HEK293 (cell line): ENCODE results near the gene EXOC1.

Source experiments
- CTCF ChIA-PET: fragments of 350-600 bp; formaldehyde crosslinking; extraction: SDS; loops from one replicate; lab custom pipeline; 2021; ENCODE audit warnings: antibody characterized with exemption; lab: Yijun Ruan, JAX
- POLR2A ChIA-PET: fragments of 300-600 bp; formaldehyde crosslinking; extraction: SDS; loops from one replicate; lab custom pipeline; 2020; ENCODE audit warnings: antibody characterized with exemption, inconsistent platforms; lab: Yijun Ruan, JAX
- H3K27ac ChIP-seq: fragments of 200-500 bp; sonication (Bioruptor generic); 2 replicates; pipeline ENCODE4 v1.5.1; 2014; ENCODE audit warnings: low read depth, low read length, control low read depth, inconsistent platforms; ENCODE audit errors: extremely low read depth
- H3K36me3 ChIP-seq, 2 experiments: fragments of 200-500 bp in 1 of 2; sonication (Bioruptor generic) in 1 of 2; 1 replicate in 1 of 2; 2 replicates in 1 of 2; pipeline ENCODE4 v1.5.1; 2014 to 2017; ENCODE audit warnings: inconsistent platforms in 2 of 2, low read length in 2 of 2; ENCODE audit not compliant: control insufficient read depth in 2 of 2, insufficient read depth in 1 of 2
- H3K4me1 ChIP-seq: fragments of 200-500 bp; sonication (Bioruptor generic); 2 replicates; pipeline ENCODE4 v1.5.1; 2014; ENCODE audit warnings: mild to moderate bottlenecking, low read length, inconsistent platforms; ENCODE audit not compliant: control insufficient read depth, insufficient read depth
- H3K4me3 ChIP-seq: 2 replicates; pipeline ENCODE4 v1.5.1; 2011; ENCODE audit warnings: low read depth, mild to moderate bottlenecking, control low read depth, low read length, moderate library complexity
- H3K9me3 ChIP-seq: fragments of 200-500 bp; sonication (Bioruptor generic); 2 replicates; pipeline ENCODE4 v1.5.1; 2014; ENCODE audit warnings: low read depth, low read length, inconsistent platforms; ENCODE audit not compliant: control insufficient read depth, insufficient read depth
- MEIS1 ChIP-seq: sonication (generic); formaldehyde crosslinking; IDR thresholded peaks from 2 replicates; pipeline ENCODE4 v1.8.1; 2022; ENCODE audit warnings: missing genetic modification reagents, mild to moderate bottlenecking, borderline replicate concordance
- RBAK ChIP-seq: fragments of 450-650 bp; formaldehyde crosslinking; IDR thresholded peaks from 2 replicates; pipeline ENCODE4 v1.5.1; 2016; ENCODE audit warnings: missing biosample characterization, missing genetic modification characterization
- SCRT1 ChIP-seq: fragments of 450-650 bp; formaldehyde crosslinking; IDR thresholded peaks from 2 replicates; pipeline ENCODE4 v1.5.1; 2016; ENCODE audit warnings: missing biosample characterization, missing genetic modification characterization, borderline replicate concordance
- ZFP69B ChIP-seq: fragments of 450-650 bp; formaldehyde crosslinking; IDR thresholded peaks from 2 replicates; pipeline ENCODE4 v1.5.1; 2016; ENCODE audit warnings: missing biosample characterization, missing genetic modification characterization
- ZNF132 ChIP-seq: fragments of 450-650 bp; formaldehyde crosslinking; IDR thresholded peaks from 2 replicates; pipeline ENCODE4 v1.5.1; 2017; ENCODE audit warnings: missing biosample characterization, missing genetic modification characterization, borderline replicate concordance
- ZNF133 ChIP-seq: fragments of 450-650 bp; formaldehyde crosslinking; IDR thresholded peaks from 2 replicates; pipeline ENCODE4 v1.5.1; 2016; ENCODE audit warnings: missing biosample characterization, missing genetic modification characterization
- ZNF138 ChIP-seq: fragments of 450-650 bp; formaldehyde crosslinking; IDR thresholded peaks from 2 replicates; pipeline ENCODE4 v1.5.1; 2016; ENCODE audit warnings: missing biosample characterization, missing genetic modification characterization, borderline replicate concordance
- ZNF16 ChIP-seq: fragments of 450-650 bp; formaldehyde crosslinking; IDR thresholded peaks from 2 replicates; pipeline ENCODE4 v1.5.1; 2016; ENCODE audit warnings: low read depth, missing biosample characterization, missing genetic modification characterization
- ZNF2 ChIP-seq: fragments of 450-650 bp; formaldehyde crosslinking; IDR thresholded peaks from 2 replicates; pipeline ENCODE4 v1.5.1; 2016; ENCODE audit warnings: missing biosample characterization, missing genetic modification characterization
- ZNF223 ChIP-seq: fragments of 450-650 bp; formaldehyde crosslinking; IDR thresholded peaks from 2 replicates; pipeline ENCODE4 v1.5.1; 2016; ENCODE audit warnings: missing biosample characterization, missing genetic modification characterization
- ZNF302 ChIP-seq: fragments of 450-650 bp; formaldehyde crosslinking; IDR thresholded peaks from 2 replicates; pipeline ENCODE4 v1.5.1; 2016; ENCODE audit warnings: missing biosample characterization, missing genetic modification characterization, low read depth
- ZNF394 ChIP-seq: fragments of 450-650 bp; formaldehyde crosslinking; IDR thresholded peaks from 2 replicates; pipeline ENCODE4 v1.5.1; 2016; ENCODE audit warnings: missing biosample characterization, missing genetic modification characterization, mild to moderate bottlenecking, moderate library complexity, borderline replicate concordance
- ZNF48 ChIP-seq: fragments of 450-650 bp; formaldehyde crosslinking; IDR thresholded peaks from 2 replicates; pipeline ENCODE4 v1.5.1; 2016; ENCODE audit warnings: missing biosample characterization, missing genetic modification characterization
- ZNF596 ChIP-seq: fragments of 450-650 bp; IDR thresholded peaks from 2 replicates; pipeline ENCODE4 v1.5.0; 2018; ENCODE audit warnings: missing biosample characterization, mild to moderate bottlenecking, missing genetic modification characterization, moderate library complexity
- ZNF621 ChIP-seq: fragments of 450-650 bp; formaldehyde crosslinking; IDR thresholded peaks from 2 replicates; pipeline ENCODE4 v1.5.1; 2017; ENCODE audit warnings: missing biosample characterization, missing genetic modification characterization
- ZNF747 ChIP-seq: fragments of 450-650 bp; formaldehyde crosslinking; IDR thresholded peaks from 2 replicates; pipeline ENCODE4 v1.5.1; 2016; ENCODE audit warnings: missing biosample characterization, missing genetic modification characterization
- ZNF777 ChIP-seq: fragments of 450-650 bp; formaldehyde crosslinking; IDR thresholded peaks from 2 replicates; pipeline ENCODE4 v1.5.1; 2017; ENCODE audit warnings: missing biosample characterization, missing genetic modification characterization, borderline replicate concordance
- ZNF792 ChIP-seq: fragments of 450-650 bp; formaldehyde crosslinking; IDR thresholded peaks from 2 replicates; pipeline ENCODE4 v1.5.1; 2016; ENCODE audit warnings: missing biosample characterization, missing genetic modification characterization
- ZNF830 ChIP-seq: fragments of 450-650 bp; IDR thresholded peaks from 2 replicates; pipeline ENCODE4 v1.5.0; 2018; ENCODE audit warnings: missing biosample characterization, missing genetic modification characterization, low read depth, mild to moderate bottlenecking, moderate library complexity
- ZSCAN16 ChIP-seq: fragments of 450-650 bp; formaldehyde crosslinking; IDR thresholded peaks from 2 replicates; pipeline ENCODE4 v1.5.1; 2016; ENCODE audit warnings: missing biosample characterization, missing genetic modification characterization
- ZSCAN23 ChIP-seq: fragments of 450-650 bp; formaldehyde crosslinking; IDR thresholded peaks from 2 replicates; pipeline ENCODE4 v1.5.1; 2016; ENCODE audit warnings: missing biosample characterization, missing genetic modification characterization
- ZSCAN30 ChIP-seq: fragments of 450-650 bp; IDR thresholded peaks from 2 replicates; pipeline ENCODE4 v1.5.1; 2018; ENCODE audit warnings: missing biosample characterization, mild to moderate bottlenecking, missing genetic modification characterization, moderate library complexity
- TF ChIP-seq, protein P1 (sequence below): fragments of 450-650 bp; formaldehyde crosslinking; IDR thresholded peaks from 2 replicates; pipeline ENCODE4 v1.5.1; 2017; ENCODE audit warnings: missing biosample characterization, missing genetic modification characterization

The EXOC1 gene

GRCh38 chr4:55939421-55939820 lies 86.0 kb downstream of the EXOC1 start:
- H3K9me3 ChIP-seq = no peaks in the 10 kb centered on the region
- TF ChIP-seq SCRT1 (tag by site-specific recombination) (no peak), ZNF830 (tag by site-specific recombination) (no peak), ZNF621 (tag by site-specific recombination) (no peak), ZNF394 (tag by site-specific recombination) (no peak), ZNF138 (tag by site-specific recombination) (no peak), ZNF48 (tag by site-specific recombination) (no peak), ZNF133 (no peak), ZNF2 (tag by site-specific recombination) (no peak), ZNF596 (tag by site-specific recombination) (no peak)
- TF ChIP-seq, all 188 proteins: peak for 0
- Histone ChIP-seq H3K36me3 (no peaks in the 10 kb centered on the region), H3K4me1 (no peaks in the 10 kb centered on the region), H3K4me3 (no peak overlapping the region), H3K27ac (no peak overlapping the region)
- CTCF ChIA-PET = interaction anchor here (1.0 kb wide), 2 partner anchors 9 to 593 kb away, joined by 3 to 5 read pairs; partner anchors contain the start of genes CEP135 and SRD5A3
- POLR2A ChIA-PET = no interaction called here

DNA sequence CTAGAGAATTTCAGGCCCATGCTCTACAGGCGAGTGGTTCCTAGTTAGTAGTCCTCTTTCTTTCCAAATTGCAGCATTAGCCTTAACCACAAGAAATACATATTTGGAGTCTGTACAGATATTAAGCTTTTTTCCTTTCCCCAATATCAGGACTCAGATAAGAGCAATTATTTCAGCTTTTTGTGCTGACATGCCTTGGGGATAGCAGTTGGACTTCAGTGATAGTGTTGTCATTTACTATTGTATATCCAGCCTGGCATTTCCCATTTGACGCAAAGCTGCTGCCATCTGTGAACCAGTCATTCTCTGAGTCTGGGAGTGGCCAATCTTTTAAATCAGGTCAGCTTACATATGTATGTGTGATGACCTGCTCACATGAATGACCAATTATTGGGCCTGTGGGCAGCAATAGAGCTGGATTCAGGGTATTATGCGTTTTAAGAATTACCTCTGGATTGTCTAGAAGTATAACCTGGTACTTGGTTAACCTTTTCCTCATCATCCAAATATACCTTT lies 88.5 kb downstream of the EXOC1 start:
- no peak overlapping the region for H3K4me3 ChIP-seq
- ChIA-PET CTCF (interaction anchor here (1.3 kb wide), 1 partner anchor 9 kb away, joined by 4 read pairs; no protein-coding TSS in a partner anchor), POLR2A (no interaction called here)

GRCh38 chr4:55947254-55947882 lies 93.9 kb downstream of the EXOC1 start:
- H3K9me3 ChIP-seq = no peaks in the 10 kb centered on the region
- ChIA-PET POLR2A (no interaction called here), CTCF (interaction anchor here (0.7 to 2.3 kb wide), 8 partner anchors 10 to 889 kb away, joined by 3 to 21 read pairs (median 4); no protein-coding TSS in a partner anchor)
- no peak for TF ChIP-seq ZSCAN23 (tag by site-specific recombination)
- no peak for TF ChIP-seq ZSCAN30
- no peak for TF ChIP-seq ZNF302 (tag by site-specific recombination)
- TF ChIP-seq ZNF223 (tag by site-specific recombination) = no peak
- no peak for TF ChIP-seq MEIS1 (CRISPR knock-in tag)
- TF ChIP-seq RBAK (tag by site-specific recombination) = no peak
- no peak for TF ChIP-seq ZNF16
- TF ChIP-seq ZNF792 (tag by site-specific recombination) = no peak
- no peak for TF ChIP-seq ZNF777 (tag by site-specific recombination)
- TF ChIP-seq ZSCAN16 (tag by site-specific recombination) = no peak
- TF ChIP-seq, protein P1, sequence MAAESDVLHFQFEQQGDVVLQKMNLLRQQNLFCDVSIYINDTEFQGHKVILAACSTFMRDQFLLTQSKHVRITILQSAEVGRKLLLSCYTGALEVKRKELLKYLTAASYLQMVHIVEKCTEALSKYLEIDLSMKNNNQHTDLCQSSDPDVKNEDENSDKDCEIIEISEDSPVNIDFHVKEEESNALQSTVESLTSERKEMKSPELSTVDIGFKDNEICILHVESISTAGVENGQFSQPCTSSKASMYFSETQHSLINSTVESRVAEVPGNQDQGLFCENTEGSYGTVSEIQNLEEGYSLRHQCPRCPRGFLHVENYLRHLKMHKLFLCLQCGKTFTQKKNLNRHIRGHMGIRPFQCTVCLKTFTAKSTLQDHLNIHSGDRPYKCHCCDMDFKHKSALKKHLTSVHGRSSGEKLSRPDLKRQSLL (tag by site-specific recombination) = no peak
- no peak for TF ChIP-seq ZNF132 (tag by site-specific recombination)
- TF ChIP-seq, all 188 proteins: peak for 0
- Histone ChIP-seq H3K27ac (no peak overlapping the region), H3K36me3 (peaks cover 0 to 4% of the 10 kb centered on the region in 2 experiments; a peak in 1 of 3 replicates), H3K4me1 (peaks cover 4% of the 10 kb centered on the region; the same call in 1 of the 2 replicates), H3K4me3 (no peak overlapping the region)

More for the DNA sequence above, 88.5 kb downstream of the EXOC1 start:
- Histone ChIP-seq H3K27ac (no peak overlapping the region), H3K9me3 (no peaks in the 10 kb centered on the region), H3K36me3 (no peaks in the 10 kb centered on the region), H3K4me1 (no peaks in the 10 kb centered on the region)
- TF ChIP-seq ZFP69B = no peak
- TF ChIP-seq ZNF747 (tag by site-specific recombination) = no peak
